SK-N-SH (cell line): ENCODE measurements around the gene FSIP1. TPM values are rescaled to one million over a fixed set of nuclear protein-coding genes. Genes with fewer than 3 reads are reported as not detected.

Experiments used
- CTCF ChIA-PET: fragments of 300-600, 350-600 bp; formaldehyde crosslinking; extraction: SDS; loops from one replicate; lab custom pipeline; 2021; lab: Yijun Ruan, JAX
- POLR2A ChIA-PET: fragments of 350-600 bp; sonication (Branson Sonifier 250); formaldehyde crosslinking; extraction: SDS; loops from one replicate; lab custom pipeline; 2020; ENCODE audit warnings: antibody characterized with exemption, inconsistent platforms; lab: Yijun Ruan, JAX
- DNase-seq: peaks from one replicate; pipeline ENCODE4 v3.0.0; 2012
- H2AFZ ChIP-seq: fragments of 200-600 bp; sonication (generic); 2 replicates; pipeline ENCODE4 v1.8.1; 2016; ENCODE audit warnings: antibody characterized with exemption, mild to moderate bottlenecking, low read depth
- H3F3A ChIP-seq: fragments of 200-600 bp; sonication (generic); replicated peaks from 2 replicates; pipeline ENCODE3; 2016; ENCODE audit warnings: antibody characterized with exemption, mild to moderate bottlenecking; ENCODE audit not compliant: insufficient read depth
- H3K27ac ChIP-seq, 2 experiments: fragments of 200-500 bp in 1 of 2; fragments of 200-600 bp in 1 of 2; sonication (Bioruptor generic) in 1 of 2; sonication (generic), shearing (Covaris generic) in 1 of 2; 2 replicates each; pipeline versions ENCODE4 v1.5.1 to v1.6.1; 2014 to 2016; ENCODE audit warnings: low read depth in 2 of 2, inconsistent platforms in 1 of 2, low read length in 1 of 2, mild to moderate bottlenecking in 1 of 2, mixed read lengths in 1 of 2
- H3K27me3 ChIP-seq: fragments of 200-600 bp; sonication (generic), shearing (Covaris generic); 2 replicates; pipeline ENCODE4 v1.6.1; 2016; ENCODE audit warnings: mixed run types; ENCODE audit not compliant: insufficient read depth
- H3K36me3 ChIP-seq, 2 experiments: fragments of 200-500 bp in 1 of 2; fragments of 200-600 bp in 1 of 2; sonication (Bioruptor generic) in 1 of 2; sonication (generic) in 1 of 2; replicated peaks in 1 of 2; 2 replicates each; pipeline versions ENCODE3 to v1.5.1; 2014 to 2016; ENCODE audit warnings: low read length in 1 of 2, mild to moderate bottlenecking in 1 of 2; ENCODE audit not compliant: insufficient read depth in 2 of 2, control insufficient read depth in 1 of 2
- H3K4me1 ChIP-seq, 2 experiments: fragments of 200-500 bp in 1 of 2; fragments of 200-600 bp in 1 of 2; sonication (Bioruptor generic) in 1 of 2; sonication (generic), shearing (Covaris generic) in 1 of 2; 2 replicates each; pipeline versions ENCODE4 v1.5.1 to v1.6.1; 2014 to 2016; ENCODE audit warnings: low read depth in 1 of 2, low read length in 1 of 2, mixed run types in 1 of 2; ENCODE audit not compliant: insufficient read depth in 2 of 2, control insufficient read depth in 1 of 2
- H3K4me2 ChIP-seq: fragments of 200-600 bp; sonication (generic), shearing (Covaris generic); 2 replicates; pipeline ENCODE4 v1.6.1; 2017; ENCODE audit warnings: mixed run types
- H3K4me3 ChIP-seq, 2 experiments: fragments of 200-500 bp in 1 of 2; fragments of 200-600 bp in 1 of 2; sonication (Bioruptor generic) in 1 of 2; sonication (generic), shearing (Covaris generic) in 1 of 2; 2 replicates each; pipeline versions ENCODE4 v1.5.1 to v1.8.1; 2014 to 2016; ENCODE audit warnings: low read depth in 2 of 2, inconsistent platforms in 1 of 2, low read length in 1 of 2, mild to moderate bottlenecking in 1 of 2, mixed read lengths in 1 of 2, moderate library complexity in 1 of 2
- H3K79me2 ChIP-seq: fragments of 200-600 bp; sonication (generic); 2 replicates; pipeline ENCODE4 v1.8.1; 2017; ENCODE audit warnings: mild to moderate bottlenecking; ENCODE audit not compliant: insufficient read depth
- H3K9ac ChIP-seq: fragments of 200-600 bp; sonication (generic); 2 replicates; pipeline ENCODE4 v1.6.1; 2017; ENCODE audit warnings: mixed run types
- H3K9me2 ChIP-seq: fragments of 200-600 bp; sonication (generic); 2 replicates; pipeline ENCODE4 v1.6.1; 2017; ENCODE audit warnings: mixed run types
- H3K9me3 ChIP-seq: fragments of 200-600 bp; sonication (generic); 2 replicates; pipeline ENCODE4 v1.6.1; 2017; ENCODE audit warnings: mixed run types, mild to moderate bottlenecking, moderate library complexity
- H4K20me1 ChIP-seq: fragments of 200-600 bp; sonication (generic); 2 replicates; pipeline ENCODE4 v1.6.1; 2017; ENCODE audit warnings: mild to moderate bottlenecking, mixed run types; ENCODE audit not compliant: insufficient read depth
- CTCF ChIP-seq: fragments of 200-600 bp; sonication (generic); IDR thresholded peaks from 2 replicates; pipeline ENCODE4 v1.6.1; 2017; ENCODE audit warnings: antibody characterized with exemption, mild to moderate bottlenecking, moderate library complexity
- EZH2phosphoT487 ChIP-seq: fragments of 200-600 bp; sonication (generic); IDR thresholded peaks from 2 replicates; pipeline ENCODE4 v1.6.1; 2017; ENCODE audit warnings: low read depth, mixed run types, mild to moderate bottlenecking, antibody characterized with exemption, moderate library complexity, borderline replicate concordance
- FOXM1 ChIP-seq: IDR thresholded peaks from 2 replicates; pipeline ENCODE4 v1.4.0; 2012; ENCODE audit warnings: low read depth, mild to moderate bottlenecking
- GABPA ChIP-seq: IDR thresholded peaks from 2 replicates; pipeline ENCODE4 v1.4.0; 2012; ENCODE audit warnings: low read depth, mild to moderate bottlenecking
- IRF3 ChIP-seq: fragments of 150-350 bp; IDR thresholded peaks from 2 replicates; pipeline ENCODE4 v1.6.1; 2016; ENCODE audit warnings: mild to moderate bottlenecking, low read depth, low read length
- NFIC ChIP-seq: IDR thresholded peaks from 2 replicates; pipeline ENCODE4 v1.4.0; 2012; ENCODE audit warnings: borderline replicate concordance
- PBX3 ChIP-seq: IDR thresholded peaks from 2 replicates; pipeline ENCODE4; 2012
- RAD21 ChIP-seq: IDR thresholded peaks from 2 replicates; pipeline ENCODE4 v1.6.1; 2012; ENCODE audit warnings: mild to moderate bottlenecking, low read length
- RFX5 ChIP-seq: IDR thresholded peaks from 2 replicates; pipeline ENCODE4 v1.6.1; 2012; ENCODE audit warnings: mild to moderate bottlenecking, improper control_type of control experiment, low read length
- SMC3 ChIP-seq: IDR thresholded peaks from 2 replicates; pipeline ENCODE4 v1.6.1; 2012; ENCODE audit warnings: low read depth, low read length, improper control_type of control experiment
- TEAD4 ChIP-seq: IDR thresholded peaks from 2 replicates; pipeline ENCODE4 v1.4.0; 2012; ENCODE audit warnings: mild to moderate bottlenecking, borderline replicate concordance; ENCODE audit not compliant: insufficient read depth
- USF2 ChIP-seq: fragments of 150-350 bp; IDR thresholded peaks from 2 replicates; pipeline ENCODE4 v1.6.1; 2017; ENCODE audit warnings: antibody characterized with exemption, low read length, low read depth, borderline replicate concordance
- ZBTB33 ChIP-seq: IDR thresholded peaks from 2 replicates; pipeline ENCODE4 v1.4.0; 2012; ENCODE audit warnings: low read depth, borderline replicate concordance
- WGBS: methylation state at CpG from one replicate; pipeline ENCODE4 v1.1.6; 2017; ENCODE audit warnings: low lambda C conversion rate; 5-methylcytosine and 5-hydroxymethylcytosine counted together
- polyA plus RNA-seq, 3 experiments: library from polyadenylated mRNA; depleted of rRNA; stranded (reverse); fragments of >200 nt; gene quantifications; 2 replicates each; pipeline ENCODE4 v1.2.3, GENCODE V29; 2012

FSIP1 gene
- polyA plus RNA-seq, 1 of the 3 experiments (the other 2 are of a cell fraction), result 0.43 TPM

GRCh38 chr15:39819533-39819932, 36.9 kb upstream of the FSIP1 start:
- DNase-seq, result no peak
- ChIA-PET CTCF (interaction anchor here (1.2 kb wide), 1 partner anchor 25 kb away, joined by 4 read pairs; no protein-coding TSS in a partner anchor), POLR2A (no interaction called here)
- Histone ChIP-seq H3K4me1 (peaks cover 0 to 7% of the 10 kb centered on the region in 2 experiments; a peak in 1 of 4 replicates), H3K9me2 (no peaks in the 10 kb centered on the region), H3K27me3 (no peaks in the 10 kb centered on the region), H3F3A (peaks cover 4% of the 10 kb centered on the region), H3K27ac (no peak overlapping the region), H3K9ac (no peak overlapping the region), H3K79me2 (peaks cover 100% of the 10 kb centered on the region), H3K36me3 (peaks cover 0 to 3% of the 10 kb centered on the region in 2 experiments), H3K4me2 (no peak overlapping the region), H3K9me3 (no peaks in the 10 kb centered on the region), H2AFZ (no peak overlapping the region), H3K4me3 (no peak overlapping the region), H4K20me1 (peaks cover 13% of the 10 kb centered on the region; the same call in 1 of the 2 replicates)
- TF ChIP-seq FOXM1, result no peak
- no peak for TF ChIP-seq RAD21
- TF ChIP-seq SMC3, result no peak
- TF ChIP-seq ZBTB33, result no peak
- TF ChIP-seq TEAD4, result no peak
- TF ChIP-seq NFIC, result no peak
- no peak for TF ChIP-seq USF2
- no peak for TF ChIP-seq RFX5
- no peak for TF ChIP-seq PBX3
- no peak for TF ChIP-seq IRF3
- TF ChIP-seq EZH2phosphoT487, result no peak
- TF ChIP-seq GABPA, result no peak
- WGBS, result 90% methylated on average over 3 of the region's 3 CpGs

- no peak overlapping the region for H2AFZ ChIP-seq
- no peaks in the 10 kb centered on the region for H3K9me2 ChIP-seq
- H3K4me2 ChIP-seq, result no peak overlapping the region
- peaks cover 13% of the 10 kb centered on the region; the same call in 1 of the 2 replicates for H4K20me1 ChIP-seq
- H3K9ac ChIP-seq, result no peak overlapping the region
- CTCF ChIA-PET, result interaction anchor here (1.3 to 1.6 kb wide), 2 partner anchors 9 to 32 kb away, joined by 3 to 7 read pairs; no protein-coding TSS in a partner anchor
- peaks cover 0 to 7% of the 10 kb centered on the region in 2 experiments; a peak in 1 of 4 replicates for H3K4me1 ChIP-seq
- DNase-seq, result no peak
- no peak for TF ChIP-seq CTCF
- TF ChIP-seq PBX3, result 0 out of 2 replicates have a peak, but pooled peaks have one; percentile 12
- TF ChIP-seq, all 33 proteins: peak for 1
- peaks cover 97% of the 10 kb centered on the region for H3K79me2 ChIP-seq
- H3K27me3 ChIP-seq, result no peaks in the 10 kb centered on the region
- no peak overlapping the region; a peak in 1 of 4 replicates for H3K27ac ChIP-seq
- POLR2A ChIA-PET, result no interaction called here
- H3K4me3 ChIP-seq, result no peak overlapping the region
- H3K36me3 ChIP-seq, result peaks cover 0 to 3% of the 10 kb centered on the region in 2 experiments
- peaks cover 6% of the 10 kb centered on the region for H3F3A ChIP-seq
- H3K9me3 ChIP-seq, result no peaks in the 10 kb centered on the region
Measured at GRCh38 chr15:39817892-39818291, 35.3 kb upstream of the FSIP1 start.
